ENCODE measurements around the gene SERPINA3. TPM values are rescaled to one million over a fixed set of nuclear protein-coding genes. Genes with fewer than 3 reads are reported as not detected.
"Not testable (repeated sequence)": the region's sequence is repeated elsewhere in the genome, so short reads cannot be mapped to it uniquely, and the experiment has no call there.

Gene SERPINA3
- polyA plus RNA-seq (ENCODE audit: insufficient read length in 3 of 3) = under 1 TPM; 0.14 to 0.40 (median 0.19) TPM

DNA sequence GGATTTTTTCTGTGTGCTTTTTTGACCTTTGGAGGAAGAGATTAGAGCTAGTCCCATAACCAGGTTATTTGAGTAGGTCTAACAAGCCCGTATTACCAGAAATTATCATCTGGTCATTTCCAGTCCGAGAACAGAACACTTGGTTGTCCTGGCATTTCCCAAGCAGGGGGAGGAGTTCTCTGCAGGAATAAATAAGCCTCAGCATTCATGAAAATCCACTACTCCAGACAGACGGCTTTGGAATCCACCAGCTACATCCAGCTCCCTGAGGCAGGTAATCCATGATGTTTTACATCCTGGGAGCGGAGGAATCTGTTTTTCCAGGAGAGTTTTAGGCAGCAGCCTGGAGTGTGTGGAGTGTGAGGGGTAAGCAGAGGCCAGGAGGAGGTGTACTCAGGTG is at the start of gene SERPINA3:
TSS of gene SERPINA3 (plus strand) at position 218 of the 400 bp plus-strand sequence. CDS start 2,051 bp downstream, outside the sequence.
- DNase-seq (ENCODE audit: low read depth in 3 of 3, low spot score in 2 of 3) = no peak

DNA sequence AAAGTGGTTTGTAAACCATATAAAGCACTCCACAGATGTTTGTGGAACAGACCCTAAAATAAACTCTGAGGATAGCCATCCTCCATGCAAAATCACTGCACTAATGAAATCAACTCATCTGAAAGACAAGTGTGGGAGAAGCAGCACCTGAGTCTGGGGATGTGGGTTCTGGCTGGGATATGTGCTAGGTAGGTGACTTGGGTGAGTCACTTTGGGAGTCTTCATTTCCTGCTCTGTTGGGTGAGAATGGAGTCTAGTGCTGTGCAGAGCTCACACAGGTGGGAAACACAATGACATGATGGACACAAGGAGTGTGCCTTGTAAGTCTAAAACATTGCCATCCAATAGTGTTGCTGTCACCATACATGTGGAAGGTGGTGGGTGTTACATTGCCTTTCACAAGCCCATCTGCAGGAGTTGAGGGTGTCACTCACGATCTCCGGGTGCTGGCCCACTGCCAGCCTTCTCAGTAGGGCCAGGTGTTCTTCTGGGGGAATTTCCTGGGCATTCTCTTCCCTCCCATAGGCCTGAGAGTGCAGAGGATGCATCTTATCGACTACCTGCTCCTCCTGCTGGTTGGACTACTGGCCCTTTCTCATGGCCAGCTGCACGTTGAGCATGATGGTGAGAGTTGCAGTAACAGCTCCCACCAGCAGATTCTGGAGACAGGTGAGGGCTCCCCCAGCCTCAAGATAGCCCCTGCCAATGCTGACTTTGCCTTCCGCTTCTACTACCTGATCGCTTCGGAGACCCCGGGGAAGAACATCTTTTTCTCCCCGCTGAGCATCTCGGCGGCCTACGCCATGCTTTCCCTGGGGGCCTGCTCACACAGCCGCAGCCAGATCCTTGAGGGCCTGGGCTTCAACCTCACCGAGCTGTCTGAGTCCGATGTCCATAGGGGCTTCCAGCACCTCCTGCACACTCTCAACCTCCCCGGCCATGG is 49.0 kb upstream of the SERPINA3 start:
- DNase-seq (ENCODE audit: low read depth in 3 of 3, low spot score in 2 of 3) = no peak

DNA sequence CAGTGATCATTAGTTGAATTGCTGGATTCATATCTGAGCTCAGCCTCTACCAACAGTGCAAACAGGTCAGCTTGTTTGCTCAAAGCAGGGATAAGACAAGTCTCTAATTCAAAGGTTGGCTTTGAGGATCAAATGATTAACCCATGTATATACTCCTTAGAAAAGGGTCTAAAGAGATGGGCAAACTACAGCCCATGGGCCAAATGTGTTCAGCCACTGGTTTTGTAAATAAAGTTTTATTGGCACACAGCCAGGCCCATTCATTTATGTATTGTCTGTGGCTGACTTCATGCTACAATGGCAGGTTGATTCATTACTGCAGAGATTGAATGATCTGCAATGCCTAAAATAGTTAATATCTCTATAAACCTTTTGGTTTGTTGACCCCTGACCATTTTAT is 47.8 kb upstream of the SERPINA3 start:
- no peak for DNase-seq (ENCODE audit: low read depth in 3 of 3, low spot score in 2 of 3)

DNA sequence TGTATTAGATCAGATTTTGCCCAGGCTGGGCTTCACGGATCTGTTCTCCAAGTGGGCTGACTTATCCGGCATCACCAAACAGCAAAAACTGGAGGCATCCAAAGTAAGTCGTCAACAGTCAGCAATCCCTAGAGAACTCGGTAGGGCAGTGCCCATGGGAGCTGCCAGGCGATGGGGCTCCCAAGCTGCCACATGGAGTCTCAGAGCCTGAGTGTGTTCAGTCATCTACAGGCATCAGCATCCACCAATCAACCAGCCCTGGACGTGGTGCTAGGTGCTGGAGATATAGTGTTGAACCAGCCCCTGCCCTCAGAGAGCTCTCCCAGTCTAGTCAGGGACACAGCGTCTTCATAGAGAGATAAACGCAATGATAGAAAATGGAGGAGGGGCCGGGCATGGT is 44.0 kb upstream of the SERPINA3 start:
- no peak for DNase-seq (ENCODE audit: low read depth in 3 of 3, low spot score in 2 of 3)

- DNase-seq (ENCODE audit: low read depth in 3 of 3, low spot score in 2 of 3) = no peak
Observed at GRCh38 chr14:94569381-94570001, 42.7 kb upstream of the SERPINA3 start.

GRCh38 chr14:94570002-94570400 is 42.2 kb upstream of the SERPINA3 start:
- no peak for DNase-seq (ENCODE audit: low read depth in 3 of 3, low spot score in 2 of 3)

DNA sequence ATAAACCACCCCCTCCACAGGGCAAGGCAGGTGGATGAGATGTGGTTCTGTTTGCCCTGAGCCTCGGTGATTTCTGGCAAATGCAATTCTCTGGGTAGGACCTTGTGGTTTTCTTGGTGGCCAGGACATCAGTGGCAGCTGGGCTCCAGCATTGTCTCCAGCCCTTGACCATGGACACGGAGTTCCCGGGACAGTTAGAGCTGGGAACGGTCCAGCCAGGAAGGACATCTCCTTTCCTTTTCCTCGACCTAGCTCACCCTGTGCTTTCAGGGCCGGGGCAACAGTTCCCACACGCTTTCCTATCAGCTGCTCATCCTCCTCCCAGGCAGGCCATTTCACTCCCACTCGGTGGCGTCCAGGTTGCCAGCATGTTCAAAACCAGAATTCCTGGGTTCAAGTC is 41.8 kb upstream of the SERPINA3 start:
- no peak for DNase-seq (ENCODE audit: low read depth in 3 of 3, low spot score in 2 of 3)

DNA sequence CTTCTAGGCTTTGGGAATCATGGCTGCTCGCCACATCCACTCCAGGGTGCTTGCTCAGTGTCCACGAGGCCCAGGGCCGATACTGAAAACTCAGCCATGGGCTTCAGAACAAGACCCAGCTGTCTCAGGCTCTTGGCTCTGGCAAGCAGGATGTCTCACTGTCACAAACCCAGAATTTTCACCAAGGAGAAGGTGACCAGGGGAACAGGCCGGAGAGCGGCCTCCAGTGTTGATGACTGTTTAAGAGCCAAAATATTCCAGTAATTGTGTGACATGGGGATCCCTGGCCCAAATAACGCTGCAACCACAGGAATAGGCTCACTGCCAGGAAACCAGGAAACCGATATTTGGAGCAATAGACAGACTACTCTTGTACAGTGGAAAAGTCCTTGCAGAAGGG is 40.8 kb upstream of the SERPINA3 start:
- DNase-seq (ENCODE audit: low read depth in 3 of 3, low spot score in 2 of 3) = no peak

DNA sequence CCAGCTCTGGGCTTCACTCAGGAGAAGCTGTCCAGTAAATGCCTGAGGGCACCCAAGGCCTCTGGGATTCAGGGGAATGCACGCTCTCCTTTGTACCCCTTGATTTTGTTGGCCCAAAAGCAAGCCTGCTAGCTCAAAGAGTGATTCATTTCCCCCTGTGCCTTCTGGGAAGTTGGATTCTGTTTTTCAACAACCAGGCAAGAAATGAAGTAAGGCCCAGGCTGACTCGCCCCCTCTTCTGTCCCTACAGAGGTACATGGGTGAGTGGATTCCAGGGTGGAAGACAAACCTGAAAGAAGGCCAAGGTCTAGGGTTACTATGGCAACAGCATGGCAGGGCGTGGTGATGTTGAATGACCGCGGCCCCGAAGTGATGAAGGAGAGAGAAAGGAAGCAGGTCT is 40.2 kb upstream of the SERPINA3 start:
- DNase-seq (ENCODE audit: low read depth in 3 of 3, low spot score in 2 of 3) = no peak

DNA sequence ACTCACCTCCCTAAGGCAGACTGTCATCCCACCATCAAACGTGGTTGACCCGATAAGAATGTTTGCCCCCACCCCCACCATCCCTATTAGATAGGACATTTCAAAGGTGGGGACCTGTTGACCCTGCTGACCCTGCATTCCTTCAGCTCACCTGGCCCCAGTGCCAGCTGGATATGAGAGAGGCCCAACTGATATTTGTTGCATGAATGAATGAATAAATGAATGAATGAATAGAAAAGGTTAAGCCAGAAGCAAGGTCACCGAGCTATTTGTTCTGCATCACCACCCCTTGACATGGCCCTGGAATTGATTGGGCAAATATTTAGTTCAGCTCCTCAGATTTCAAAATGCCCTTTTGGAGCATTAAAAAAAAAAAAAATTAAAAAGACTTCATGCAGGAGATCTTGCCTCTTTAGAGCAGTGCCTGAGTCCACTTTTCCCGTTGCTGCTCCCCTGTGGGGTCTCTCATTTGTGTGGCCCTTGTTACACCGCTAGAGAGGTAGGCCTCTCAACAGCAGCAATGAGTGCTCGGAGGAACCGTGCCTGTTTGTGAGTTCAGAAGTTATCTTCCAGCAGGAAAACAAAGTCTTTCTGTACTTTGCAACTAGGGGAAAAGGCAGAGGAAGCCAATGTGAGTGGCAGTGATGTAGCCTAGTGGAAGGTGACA is 39.4 kb upstream of the SERPINA3 start:
- no peak for DNase-seq (ENCODE audit: low read depth in 3 of 3, low spot score in 2 of 3)

GRCh38 chr14:94573475-94574277 is 38.5 kb upstream of the SERPINA3 start:
- no peak for DNase-seq (ENCODE audit: low read depth in 3 of 3, low spot score in 2 of 3)

DNA sequence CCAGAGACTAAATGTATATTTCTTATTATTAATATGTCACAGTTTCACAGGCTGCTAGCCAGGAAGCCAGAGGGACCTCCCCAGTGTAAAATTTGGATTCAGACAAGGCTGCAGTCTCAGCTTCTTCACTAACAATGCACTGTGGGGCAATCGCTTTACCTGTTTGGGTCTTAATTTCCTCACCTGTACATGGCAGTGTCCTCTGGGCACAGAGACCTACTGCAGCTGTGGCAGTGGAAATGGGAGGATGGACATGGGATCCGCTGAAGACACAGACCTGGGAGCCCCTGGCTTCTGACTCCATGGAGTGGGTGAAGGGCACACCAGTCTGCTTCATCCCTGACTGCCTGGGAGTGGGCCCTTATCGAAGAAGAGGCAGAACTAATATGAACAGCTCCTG is 37.9 kb upstream of the SERPINA3 start:
- no peak for DNase-seq (ENCODE audit: low read depth in 3 of 3, low spot score in 2 of 3)

DNA sequence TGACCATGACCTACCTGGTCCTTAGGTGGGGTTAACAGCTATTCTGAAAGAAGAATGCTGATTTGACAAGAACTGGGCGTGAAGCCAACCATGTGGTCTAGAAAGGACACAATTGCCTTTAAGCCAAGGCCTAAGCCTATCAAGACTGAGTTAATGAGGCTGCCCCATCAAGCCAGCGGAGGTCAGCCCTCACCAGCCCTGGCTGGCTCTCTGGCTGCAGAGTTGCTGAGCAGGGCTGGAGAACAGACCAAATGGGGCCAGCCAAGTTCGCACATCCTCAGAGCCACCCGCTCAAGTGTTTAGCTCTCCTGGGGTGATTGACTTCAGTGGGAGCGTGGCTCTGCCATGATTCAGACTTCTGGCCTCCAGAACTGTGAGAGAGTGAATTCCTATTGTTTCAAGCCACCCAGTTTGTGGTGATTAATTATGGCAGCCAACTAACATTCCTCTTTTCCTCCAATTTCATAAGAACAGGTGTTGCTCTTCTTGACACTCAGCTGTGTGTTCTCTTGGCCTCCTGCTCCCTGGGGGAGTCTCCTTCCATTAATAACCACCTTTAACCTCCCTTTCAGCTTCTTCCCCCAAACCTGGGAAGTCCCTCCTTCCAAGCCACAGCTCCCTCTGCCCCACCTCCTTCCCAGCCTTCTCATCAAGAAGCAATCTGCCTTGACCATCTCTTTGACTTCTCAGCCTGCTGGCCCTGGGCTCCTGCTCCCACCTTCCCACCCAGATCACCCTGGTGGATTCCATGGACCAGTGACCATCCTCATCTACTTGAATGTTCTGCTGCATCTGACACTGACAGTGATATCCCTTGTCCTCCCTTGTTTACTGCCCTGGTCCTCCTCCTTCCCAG is 36.2 kb upstream of the SERPINA3 start:
- DNase-seq (ENCODE audit: low read depth in 3 of 3, low spot score in 2 of 3) = no peak

DNA sequence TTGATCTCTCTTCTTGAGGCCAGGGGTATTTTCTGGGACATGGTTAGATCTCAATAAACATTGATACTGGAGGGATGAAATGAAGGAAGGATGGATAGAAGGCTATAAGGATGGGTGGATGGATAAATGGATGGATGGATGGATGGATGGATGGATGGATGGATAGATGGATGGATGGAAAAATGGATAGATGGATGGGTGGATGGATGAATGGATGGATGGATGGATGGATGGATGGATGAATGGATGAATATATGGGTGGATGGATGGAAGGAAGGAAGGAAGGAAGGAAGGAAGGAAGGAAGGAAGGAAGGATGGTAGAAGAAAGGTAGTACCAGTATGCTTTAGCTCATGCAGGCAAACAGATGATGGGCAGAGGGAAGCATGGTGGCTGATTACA is 34.7 kb upstream of the SERPINA3 start:
- DNase-seq (ENCODE audit: low read depth in 3 of 3, low spot score in 2 of 3) = not testable (repeated sequence)

- no peak for DNase-seq (ENCODE audit: low read depth in 3 of 3, low spot score in 2 of 3)
Observed at GRCh38 chr14:94578712-94579111, 33.5 kb upstream of the SERPINA3 start.

DNA sequence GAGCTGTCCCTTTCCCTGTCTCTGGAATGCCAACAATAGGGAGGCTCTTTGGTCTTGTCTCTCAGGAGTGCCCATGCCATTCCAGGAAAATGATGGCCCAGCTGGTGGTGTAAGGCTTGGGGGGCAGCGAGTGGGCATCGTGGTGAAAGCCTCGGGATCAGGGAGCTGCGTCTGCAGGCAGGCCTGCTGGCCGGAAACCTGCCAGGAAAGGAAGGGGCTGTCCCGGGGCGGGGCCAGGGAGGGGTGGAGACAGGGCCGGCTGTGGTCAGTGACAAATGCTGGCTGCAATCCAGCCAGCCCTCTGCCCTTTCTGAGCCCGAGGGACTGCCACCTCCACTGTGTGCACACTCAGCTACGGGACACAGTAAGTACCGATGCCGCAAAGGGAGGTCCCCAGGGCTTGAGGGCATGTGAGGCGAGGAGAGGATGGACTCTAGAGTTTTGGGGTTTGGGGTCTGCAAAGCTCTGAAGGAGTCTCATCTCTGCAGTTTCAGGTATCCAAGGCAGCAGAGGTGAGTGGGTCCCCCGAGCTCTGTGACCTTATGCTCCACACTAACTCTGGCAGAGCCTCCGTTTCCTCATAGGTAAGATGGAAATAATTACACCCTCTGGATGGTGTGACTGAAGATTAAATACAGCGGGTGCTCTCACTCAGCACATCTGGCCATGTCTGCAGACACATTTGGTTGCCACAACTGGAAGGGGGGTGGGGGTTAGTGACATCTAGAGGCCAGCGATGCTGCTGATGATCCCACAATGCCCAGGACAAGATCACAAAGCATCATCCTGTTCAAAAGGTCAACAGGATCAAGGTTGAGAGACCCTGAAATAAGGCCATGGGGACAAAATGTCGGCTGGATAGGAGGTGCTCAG is 30.8 kb upstream of the SERPINA3 start, which contains the start of gene SERPINA5:
TSS of gene SERPINA5 (plus strand) at position 300 of the 873 bp plus-strand sequence. CDS start 5,937 bp downstream, outside the sequence.
- DNase-seq (ENCODE audit: low read depth in 3 of 3, low spot score in 2 of 3) = no peak

DNA sequence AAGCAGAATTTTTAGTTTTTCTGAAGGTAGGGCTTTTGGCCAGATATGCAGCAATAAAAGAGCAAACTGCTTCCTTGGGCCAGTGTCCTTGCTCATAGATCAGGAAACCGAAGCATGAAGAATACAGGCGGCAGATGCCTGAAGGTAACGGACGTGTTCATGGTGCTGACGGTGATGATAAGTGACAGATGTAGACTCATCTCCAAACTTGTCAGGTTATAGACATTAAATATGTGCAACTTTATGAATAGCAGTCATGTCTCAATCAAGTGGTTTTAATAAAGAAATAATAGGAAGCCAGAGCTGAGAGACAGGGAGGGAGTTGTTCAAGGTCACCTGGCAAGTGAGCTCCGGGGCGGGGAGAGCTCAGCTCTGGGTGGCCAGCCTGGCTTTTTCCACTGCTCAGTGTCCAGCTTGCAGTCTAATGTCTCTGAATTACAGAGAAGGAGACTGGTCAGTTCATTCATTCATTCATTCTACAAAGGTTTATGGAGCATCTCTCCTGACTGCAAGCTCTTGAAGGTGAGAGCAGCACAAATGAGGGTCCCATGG is 29.9 kb upstream of the SERPINA3 start:
- no peak for DNase-seq (ENCODE audit: low read depth in 3 of 3, low spot score in 2 of 3)

DNA sequence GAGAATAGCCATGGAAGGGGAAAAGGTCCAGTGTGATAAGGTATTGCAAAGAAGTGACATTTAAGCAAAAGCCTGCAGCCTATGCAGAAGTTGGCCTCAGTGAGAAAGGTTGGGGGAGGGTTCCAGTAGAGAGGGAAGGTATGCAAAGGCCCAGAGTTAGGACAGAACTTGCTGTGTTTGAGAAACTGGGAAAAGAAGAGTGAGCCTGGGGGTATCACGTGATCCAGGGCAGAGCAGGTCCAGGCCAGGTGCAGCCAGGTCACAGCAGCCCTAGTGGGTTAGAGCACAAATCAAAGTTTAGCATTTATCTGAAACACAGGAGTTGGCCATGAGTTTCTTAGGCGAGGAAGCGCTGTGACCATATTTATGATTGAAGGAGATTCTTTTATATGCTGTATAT is 29.3 kb upstream of the SERPINA3 start:
- DNase-seq (ENCODE audit: low read depth in 3 of 3, low spot score in 2 of 3) = no peak

All from right renal cortex interstitium (tissue), 3 donors.